LHCN-M2 (cell line): Measurements from ENCODE around the gene SNU13. TPM values are rescaled to one million over a fixed set of nuclear protein-coding genes. Genes with fewer than 3 reads are reported as not detected.
"Not testable (repeated sequence)": the region's sequence is repeated elsewhere in the genome, so short reads cannot be mapped to it uniquely, and the experiment has no call there.

Experiments used
- DNase-seq: peaks from one replicate; pipeline ENCODE4 v3.0.0-alpha.2; 2012; ENCODE audit warnings: low read depth
- total RNA-seq: library from RNA; depleted of rRNA; stranded (reverse); fragments of >200 nt; gene quantifications from 2 replicates; pipeline ENCODE4 v1.2.3, GENCODE V29; 2014; rRNA removed

SNU13 gene
- total RNA-seq, 1 experiment from 2014 or later: 141 TPM

DNA sequence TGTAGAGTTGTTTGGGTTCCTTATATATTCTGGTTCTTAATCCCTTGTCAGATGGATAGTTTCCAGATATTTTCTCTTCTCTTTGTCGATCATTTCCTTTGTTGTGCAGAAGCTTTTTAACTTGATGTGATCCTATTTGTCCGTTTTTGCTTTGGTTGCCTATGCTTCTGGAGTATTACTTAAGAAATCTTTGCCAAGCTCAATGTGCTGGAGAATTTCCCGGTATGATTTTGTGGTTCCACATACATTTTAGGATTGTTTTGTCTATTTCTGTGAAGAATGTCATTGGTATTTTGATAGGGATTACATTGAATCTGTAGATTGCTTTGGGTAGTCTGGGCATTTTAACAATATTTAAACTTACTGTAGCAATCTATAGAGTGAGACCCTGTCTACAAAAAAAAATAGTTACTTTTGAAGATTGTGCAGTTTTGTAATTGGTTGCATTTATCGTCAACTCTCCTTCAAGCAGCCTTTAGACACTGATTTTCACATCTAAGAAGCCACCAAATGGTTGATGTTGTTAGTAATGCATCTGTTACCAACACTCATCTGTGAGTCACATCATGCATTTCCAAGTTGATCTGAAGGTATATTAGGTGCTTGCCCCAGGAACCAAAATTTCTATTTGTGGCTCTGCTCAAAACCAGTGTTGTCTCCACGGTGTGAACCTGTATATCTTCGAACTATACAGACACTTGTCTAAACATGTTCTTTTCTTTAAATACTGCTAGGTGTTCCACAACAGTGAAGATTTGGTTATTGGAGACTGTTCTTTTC, 46.1 kb downstream of the SNU13 start:
- peak; percentile 24 for DNase-seq

DNA sequence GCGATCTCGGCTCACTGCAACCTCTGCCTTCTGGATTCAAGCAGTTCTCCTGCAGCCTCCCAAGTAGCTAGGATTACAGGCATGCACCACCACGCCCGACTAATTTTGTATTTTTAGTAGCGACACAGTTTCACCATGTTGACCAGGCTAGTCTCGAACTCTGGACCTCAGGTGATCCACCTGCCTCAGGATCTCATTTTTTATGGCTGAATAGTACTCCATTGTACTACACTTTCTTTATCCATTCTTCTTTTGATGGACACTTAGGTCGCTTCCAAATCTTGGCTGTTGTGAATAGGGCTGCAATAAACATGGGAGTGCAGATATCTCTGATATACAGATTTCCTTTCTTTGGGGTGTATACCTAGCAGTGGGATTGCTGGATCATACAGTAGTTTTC, 46.8 kb downstream of the SNU13 start:
- DNase-seq: no peak

DNA sequence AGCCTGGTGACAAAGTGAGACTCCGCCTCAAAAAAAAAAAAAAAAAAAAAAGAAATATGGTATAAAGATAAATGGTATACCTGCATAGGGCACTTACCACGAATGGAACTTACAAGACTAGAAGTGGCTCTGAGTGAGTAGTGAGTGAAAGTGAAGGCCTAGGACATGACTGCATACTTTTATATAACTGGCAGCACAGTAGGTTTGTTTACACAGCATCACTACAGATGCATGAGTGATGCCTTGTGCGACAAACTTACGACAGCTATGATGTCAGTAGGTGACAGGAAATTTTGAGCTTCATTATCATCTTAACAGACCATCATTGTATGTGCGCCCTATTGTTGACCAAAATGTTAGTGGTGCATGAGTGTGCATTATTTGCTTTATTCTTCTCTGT, 49.9 kb downstream of the SNU13 start:
- no peak for DNase-seq

GRCh38 chr22:41638124-41638523, 50.5 kb downstream of the SNU13 start:
- DNase-seq: no peak

DNA sequence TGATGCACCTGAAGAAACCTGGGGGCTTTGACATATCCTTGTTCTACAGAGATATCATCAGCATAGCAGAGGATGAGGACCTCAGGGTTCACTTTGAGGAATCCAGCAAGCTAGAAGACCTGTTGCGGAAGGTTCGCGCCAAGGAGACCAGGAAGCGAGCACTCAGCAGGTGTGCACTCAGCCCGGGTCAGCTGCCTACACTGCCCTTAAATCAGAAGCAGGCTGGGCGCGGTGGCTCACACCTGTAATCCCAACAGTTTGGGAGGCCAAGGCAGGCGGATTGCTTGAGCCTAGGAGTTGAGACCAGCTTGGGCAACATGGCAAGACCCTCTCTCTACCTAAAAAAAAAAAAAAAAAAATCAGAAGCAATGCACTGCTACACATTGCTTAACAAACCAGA, 51.0 kb downstream of the SNU13 start:
- DNase-seq: not testable (repeated sequence)

- peak; percentile 67 for DNase-seq
Observed at GRCh38 chr22:41636467-41636866, 52.2 kb downstream of the SNU13 start.

DNA sequence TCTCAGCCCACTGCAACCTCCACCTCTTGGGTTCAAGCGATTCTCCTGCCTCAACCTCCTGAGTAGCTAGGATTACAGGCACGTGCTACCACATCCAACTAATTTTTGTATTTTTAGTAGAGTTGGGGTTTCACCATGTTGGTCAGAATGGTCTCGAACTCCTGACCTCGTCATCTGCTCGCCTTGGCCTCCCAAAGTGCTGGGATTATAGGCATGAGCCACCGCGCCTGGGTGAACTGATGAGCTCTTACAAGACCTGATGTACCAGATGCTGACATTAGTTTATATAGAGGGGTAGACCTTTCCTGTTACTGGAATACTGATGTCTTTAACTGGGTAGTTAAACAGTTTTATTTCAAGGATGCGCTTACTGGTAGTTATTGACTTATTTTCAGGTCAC, 54.1 kb downstream of the SNU13 start:
- not testable (repeated sequence) for DNase-seq

- DNase-seq: not testable (repeated sequence)
Observed at GRCh38 chr22:41631615-41632014, 57.1 kb downstream of the SNU13 start.

DNA sequence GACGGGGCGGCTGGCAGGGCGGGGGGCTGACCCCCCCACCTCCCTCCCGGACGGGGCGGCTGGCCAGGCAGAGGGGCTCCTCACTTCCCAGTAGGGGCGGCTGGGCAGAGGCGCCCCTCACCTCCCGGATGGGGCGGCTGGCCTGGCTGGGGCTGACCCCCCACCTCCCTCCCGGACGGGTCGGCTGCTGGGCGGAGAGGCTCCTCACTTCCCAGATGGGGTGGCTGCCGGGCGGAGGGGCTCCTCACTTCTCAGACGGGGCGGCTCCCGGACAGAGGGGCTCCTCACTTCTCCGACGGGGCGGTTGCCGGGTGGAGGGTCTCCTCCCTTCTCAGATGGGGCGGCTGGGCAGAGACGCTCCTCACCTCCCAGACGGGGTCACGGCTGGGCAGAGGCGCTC, 57.6 kb downstream of the SNU13 start:
- not testable (repeated sequence) for DNase-seq

DNA sequence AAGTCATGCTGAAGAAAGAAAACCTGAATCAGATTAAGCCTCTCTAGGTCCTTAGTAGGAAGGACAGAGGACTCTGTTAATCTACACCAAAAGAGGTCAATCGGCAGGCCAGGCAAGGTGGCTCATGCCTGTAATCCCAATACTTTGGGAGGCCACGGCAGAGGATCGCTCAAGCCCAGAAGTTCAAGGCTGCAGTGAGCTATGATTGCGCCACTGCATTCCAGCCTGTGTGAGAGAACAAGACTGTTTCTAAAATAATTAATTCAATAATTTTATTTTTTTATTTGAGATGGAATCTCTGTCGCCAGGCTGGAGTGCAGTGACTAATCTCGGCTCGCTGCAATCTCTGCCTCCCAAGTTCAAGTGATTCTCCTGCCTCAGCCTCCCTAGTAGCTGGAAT, 63.1 kb downstream of the SNU13 start:
- no peak for DNase-seq

Other genes starting within 250 kb of the SNU13 start
- 17.8 and 22.9 TPM in 2 replicates for gene TOB2, start 242.1 kb downstream of the SNU13 start, total RNA-seq
- gene PHF5A, start 220.2 kb downstream of the SNU13 start, total RNA-seq: 71.5 and 80.7 TPM in 2 replicates
- 61.2 and 64.4 TPM in 2 replicates for gene ACO2, start 219.8 kb downstream of the SNU13 start, total RNA-seq
- 20.0 and 20.6 TPM in 2 replicates for gene POLR3H, start 144.4 kb downstream of the SNU13 start, total RNA-seq
- 0.77 and 0.92 TPM in 2 replicates for gene CSDC2, start 127.9 kb downstream of the SNU13 start, total RNA-seq
- gene PMM1, start 99.0 kb downstream of the SNU13 start, total RNA-seq: 29.9 and 34.4 TPM in 2 replicates
- gene DESI1, start 67.8 kb downstream of the SNU13 start, total RNA-seq: 26.2 and 26.6 TPM in 2 replicates
- gene XRCC6, start 67.6 kb downstream of the SNU13 start, total RNA-seq: 475 and 477 TPM in 2 replicates
- not detected in 2 replicates for gene MEI1, start 10.6 kb upstream of the SNU13 start, total RNA-seq
- gene CCDC134, start 111.8 kb upstream of the SNU13 start, total RNA-seq: 11.0 and 14.6 TPM in 2 replicates
- 37.9 and 42.1 TPM in 2 replicates for gene SREBF2, start 144.2 kb upstream of the SNU13 start, total RNA-seq
- gene SHISA8, start 226.2 kb upstream of the SNU13 start, total RNA-seq: not detected in 2 replicates
- gene TNFRSF13C, start 237.9 kb upstream of the SNU13 start, total RNA-seq: 0.17 TPM in 1 of 2 replicates, not detected in the other